ENCODE data around the gene CASZ1. TPM values are rescaled to one million over a fixed set of nuclear protein-coding genes. Genes with fewer than 3 reads are reported as not detected.

CASZ1 gene
- total and polyA plus RNA-seq, 10 of the 15 experiments (the other 5 are each of a cell fraction or from before 2014, with no cell fraction given) = 0.52 to 9.8 (median 3.7) TPM

- no peak for DNase-seq (ENCODE audit: low read depth, low spot score)
- H3K27me3 ChIP-seq (replicated peaks in 1 of 2; ENCODE audit: control insufficient read depth in 2 of 2, insufficient read depth in 2 of 2, low read length in 1 of 2) = no peaks in the 10 kb centered on the region; a peak in 1 of 4 replicates
- H3K4me2 ChIP-seq (ENCODE audit: control insufficient read depth, insufficient read depth) = no peak overlapping the region
- RAD21 ChIA-PET (ENCODE audit: unreplicated experiment) = no interaction called here
- no TSS peak for BruUV-seq (replicated peaks)
- H3K36me3 ChIP-seq (ENCODE audit: control insufficient read depth in 2 of 2, insufficient read depth in 2 of 2, low read length in 1 of 2) = no peaks in the 10 kb centered on the region
- no peaks in the 10 kb centered on the region for H4K20me1 ChIP-seq (ENCODE audit: control insufficient read depth, insufficient read depth)
- in situ Hi-C loops (cut with MboI) (no loop called here), intact Hi-C loops (cut with micrococcal nuclease; ENCODE audit: unreplicated experiment) (no loop called here)
- 35% methylated on average over 14 of the region's 14 CpGs for WGBS (ENCODE audit: insufficient coverage, insufficient replicate concordance, low lambda C conversion rate, missing lambda C conversion rate)
- no peaks in the 10 kb centered on the region for H3K9me3 ChIP-seq (replicated peaks; ENCODE audit: control insufficient read depth, insufficient read depth, low read length)
- no peaks in the 10 kb centered on the region for H3K79me2 ChIP-seq (ENCODE audit: control insufficient read depth, insufficient read depth, low read length)
- TF ChIP-seq IRF5 (IDR thresholded peaks at IDR 0.05; ENCODE audit: borderline replicate concordance) (no peak), ZNF622 (IDR thresholded peaks at IDR 0.05) (no peak), EED (IDR thresholded peaks at IDR 0.05; ENCODE audit: low read depth) (no peak), RELA (IDR thresholded peaks at IDR 0.05; ENCODE audit: borderline replicate concordance, partially characterized antibody) (no peak), MAX (IDR thresholded peaks at IDR 0.05; ENCODE audit: low read depth, low read length) (no peak)
- TF ChIP-seq, protein P1, sequence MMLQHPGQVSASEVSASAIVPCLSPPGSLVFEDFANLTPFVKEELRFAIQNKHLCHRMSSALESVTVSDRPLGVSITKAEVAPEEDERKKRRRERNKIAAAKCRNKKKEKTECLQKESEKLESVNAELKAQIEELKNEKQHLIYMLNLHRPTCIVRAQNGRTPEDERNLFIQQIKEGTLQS (IDR thresholded peaks at IDR 0.05; ENCODE audit: borderline replicate concordance, extremely low read depth, low read depth, low read length) = no peak
- no peak overlapping the region for H3K9ac ChIP-seq (ENCODE audit: control insufficient read depth, insufficient read depth, low read length)
- SMC1A ChIA-PET (ENCODE audit: uncharacterized antibody, unreplicated experiment) = no interaction called here
- H3K4me3 ChIP-seq = no peak overlapping the region
- CTCF ChIA-PET = no interaction called here
- H2AFZ ChIP-seq (ENCODE audit: control insufficient read depth, low read depth, low read length) = no peak overlapping the region
- ATAC-seq = no peak
- no peak for FAIRE-seq
- POLR2A ChIA-PET = no interaction called here
- no peaks in the 10 kb centered on the region for H3K4me1 ChIP-seq (ENCODE audit: control insufficient read depth, insufficient read depth, low read length)
- no peak overlapping the region for H3K27ac ChIP-seq (ENCODE audit: control insufficient read depth, insufficient read depth)
These were observed 32.8 kb upstream of the CASZ1 start for GRCh38 chr1:10829067-10829818.
